HG03457 (cell line): Measurements from ENCODE around the gene PMF1.

Experiments
- ATAC-seq: cut with Tn5 transposase; IDR thresholded peaks from one replicate; pipeline ENCODE4 v1.9.1; 2021; ENCODE audit warnings: moderate number of reproducible peaks; ENCODE audit not compliant: unreplicated experiment

Gene PMF1

DNA sequence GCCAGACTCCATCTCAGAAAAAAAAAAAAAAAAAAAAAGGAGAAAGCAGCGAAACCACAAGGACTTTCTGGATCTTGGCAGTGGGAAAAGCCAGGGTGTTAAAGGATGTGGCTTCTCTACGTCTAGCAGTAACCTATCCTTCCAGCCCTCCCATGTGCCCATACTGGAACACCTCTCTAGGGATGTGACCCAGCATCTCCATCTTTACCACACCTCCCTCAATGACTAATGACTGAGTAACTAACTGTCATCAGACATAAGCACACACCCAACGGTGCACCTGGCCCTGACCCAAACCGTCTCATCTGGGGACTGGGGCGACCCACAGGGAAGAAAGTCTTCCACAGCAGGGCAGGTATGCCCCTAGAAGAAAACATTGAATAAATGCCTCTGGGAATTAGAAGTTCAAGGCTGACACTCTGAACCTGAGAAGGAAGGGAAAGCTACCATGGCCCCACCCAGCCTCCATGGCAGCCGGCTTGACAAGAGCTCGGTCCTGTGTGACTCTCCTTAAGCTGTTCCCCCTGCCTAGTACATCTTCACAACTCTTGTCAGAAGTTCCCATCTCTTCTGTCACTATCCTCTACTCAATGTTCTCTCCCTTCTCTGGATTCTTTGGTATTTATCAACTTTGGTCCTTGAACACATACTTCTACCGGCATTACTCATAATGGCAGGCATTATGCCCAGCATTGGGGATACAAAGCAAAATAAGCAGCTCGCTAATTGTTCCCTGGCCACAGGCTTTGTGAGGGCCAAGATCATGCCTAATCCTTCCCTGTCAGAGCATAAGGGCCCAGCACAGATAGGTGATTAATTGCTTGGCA is 49.9 kb downstream of the PMF1 start:
- no peak for ATAC-seq

GRCh38 chr1:156263288-156263655 is 50.5 kb downstream of the PMF1 start:
- ATAC-seq = no peak

- ATAC-seq = no peak
These were observed 53.2 kb downstream of the PMF1 start for GRCh38 chr1:156266051-156266450.

DNA sequence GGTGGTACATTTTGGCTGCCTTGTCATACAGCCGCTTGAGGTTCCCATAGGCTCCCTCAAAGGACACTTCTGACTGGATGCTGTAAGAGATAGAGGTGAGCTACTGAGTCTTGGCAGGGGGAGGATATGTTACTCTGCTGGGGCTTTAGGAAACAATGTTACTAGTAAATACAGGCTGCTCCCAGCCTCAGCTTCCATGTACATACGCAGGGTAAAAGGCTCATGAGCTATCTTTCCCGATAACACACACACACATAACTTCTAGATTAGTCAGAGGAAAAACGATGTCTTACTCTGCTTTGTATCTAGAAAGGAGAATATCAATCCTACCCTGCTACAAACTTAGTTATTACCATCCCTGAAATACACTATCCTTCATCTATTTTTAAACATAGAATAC is 55.5 kb downstream of the PMF1 start:
- no peak for ATAC-seq

- ATAC-seq = no peak
These were observed 57.5 kb downstream of the PMF1 start for GRCh38 chr1:156270314-156270713.

- ATAC-seq = no peak
These were observed 63.7 kb downstream of the PMF1 start for GRCh38 chr1:156276532-156276931.

DNA sequence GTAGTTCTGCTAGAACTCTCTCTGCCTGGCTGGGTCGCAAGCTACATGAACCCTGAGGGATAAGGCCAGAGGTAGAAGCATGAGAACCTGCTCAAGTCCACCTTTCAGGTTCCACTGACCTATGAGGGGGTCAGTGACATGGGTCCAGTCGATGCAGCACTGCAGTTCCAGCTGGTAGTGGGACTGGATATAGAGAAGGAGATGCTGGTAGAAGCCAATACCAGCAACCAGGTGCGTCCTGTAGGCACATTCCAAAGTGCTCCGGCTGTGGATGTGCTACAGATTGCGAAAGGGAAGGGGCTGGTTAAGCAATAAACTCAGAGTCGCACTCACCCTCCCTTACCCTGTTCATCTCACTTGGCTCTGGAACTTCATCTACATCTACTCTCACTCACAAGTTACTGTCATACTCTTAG is 64.2 kb downstream of the PMF1 start:
- no peak for ATAC-seq

DNA sequence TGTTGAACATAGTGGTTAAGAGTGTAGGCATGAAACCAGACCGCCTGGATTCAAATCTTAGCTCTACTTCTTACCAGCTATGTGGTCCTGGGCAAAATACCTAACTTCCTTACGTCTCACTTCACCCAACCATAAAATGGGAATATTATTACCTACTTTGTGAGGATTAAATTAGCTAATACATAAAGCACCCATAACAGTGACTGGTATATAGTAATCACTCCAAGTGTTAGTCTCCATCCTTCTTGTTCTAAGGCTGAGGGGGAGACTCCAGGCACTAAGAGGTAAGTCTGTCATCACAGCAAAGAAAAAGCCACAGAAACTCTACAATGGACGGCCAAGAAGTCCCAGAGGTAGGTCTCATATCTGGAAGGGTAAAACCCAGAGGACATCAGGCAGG is 67.0 kb downstream of the PMF1 start:
- ATAC-seq = no peak

GRCh38 chr1:156281281-156281680 is 68.5 kb downstream of the PMF1 start:
- no peak for ATAC-seq

- ATAC-seq = no peak
These were observed 69.1 kb downstream of the PMF1 start for GRCh38 chr1:156281693-156282478.

GRCh38 chr1:156282479-156283222 is 69.8 kb downstream of the PMF1 start, which contains the start of gene SMG5:
Gene SMG5 (minus strand): TSS chr1:156282825. CDS start chr1:156282680, 145 bp downstream.
- peak; percentile 65 for ATAC-seq

- no peak for ATAC-seq
These were observed 70.7 kb downstream of the PMF1 start for GRCh38 chr1:156283521-156283920.

- ATAC-seq = no peak
These were observed 71.3 kb downstream of the PMF1 start, which contains the start of gene TMEM79 for GRCh38 chr1:156284112-156284511. Gene TMEM79 (plus strand): TSS chr1:156284325. CDS start chr1:156285227, 902 bp downstream.

DNA sequence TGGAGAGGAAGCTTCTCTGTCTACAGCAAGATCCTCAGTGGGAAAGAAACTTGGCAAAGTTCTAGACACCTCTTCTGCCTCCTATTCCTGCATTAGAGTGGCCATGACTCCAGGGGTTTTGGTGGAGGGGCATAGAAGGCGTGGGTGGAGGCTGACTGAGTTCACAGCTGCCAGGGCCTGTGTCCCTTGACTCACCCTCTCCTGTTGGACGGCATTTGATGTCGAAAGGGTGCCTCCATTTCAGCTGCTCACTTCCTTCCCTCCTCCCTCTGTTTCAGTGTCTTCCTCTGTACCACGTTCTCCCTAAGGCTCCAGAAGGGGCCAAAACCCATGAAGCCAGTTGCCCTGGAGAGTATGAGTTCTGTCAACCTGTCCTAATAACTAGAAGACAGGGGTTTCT is 72.0 kb downstream of the PMF1 start:
- no peak for ATAC-seq

DNA sequence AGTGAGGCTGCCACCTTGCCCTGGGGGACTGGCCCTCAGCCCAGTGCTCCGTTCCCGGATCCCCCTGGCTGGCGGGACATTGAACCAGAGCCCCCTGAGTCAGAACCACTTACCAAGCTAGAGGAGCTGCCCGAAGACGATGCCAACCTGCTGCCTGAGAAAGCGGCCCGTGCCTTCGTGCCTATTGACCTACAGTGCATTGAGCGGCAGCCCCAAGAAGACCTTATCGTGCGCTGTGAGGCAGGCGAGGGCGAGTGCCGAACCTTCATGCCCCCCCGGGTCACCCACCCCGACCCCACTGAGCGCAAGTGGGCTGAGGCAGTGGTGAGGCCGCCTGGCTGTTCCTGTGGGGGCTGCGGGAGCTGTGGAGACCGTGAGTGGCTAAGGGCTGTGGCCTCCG is 72.6 kb downstream of the PMF1 start:
- ATAC-seq = no peak

- no peak for ATAC-seq
These were observed 73.3 kb downstream of the PMF1 start for GRCh38 chr1:156286061-156286460.
